ENCODE measurements around the gene KIFC1.
"Not testable (repeated sequence)": the region's sequence is repeated elsewhere in the genome, so short reads cannot be mapped to it uniquely, and the experiment has no call there.

KIFC1 gene

DNA sequence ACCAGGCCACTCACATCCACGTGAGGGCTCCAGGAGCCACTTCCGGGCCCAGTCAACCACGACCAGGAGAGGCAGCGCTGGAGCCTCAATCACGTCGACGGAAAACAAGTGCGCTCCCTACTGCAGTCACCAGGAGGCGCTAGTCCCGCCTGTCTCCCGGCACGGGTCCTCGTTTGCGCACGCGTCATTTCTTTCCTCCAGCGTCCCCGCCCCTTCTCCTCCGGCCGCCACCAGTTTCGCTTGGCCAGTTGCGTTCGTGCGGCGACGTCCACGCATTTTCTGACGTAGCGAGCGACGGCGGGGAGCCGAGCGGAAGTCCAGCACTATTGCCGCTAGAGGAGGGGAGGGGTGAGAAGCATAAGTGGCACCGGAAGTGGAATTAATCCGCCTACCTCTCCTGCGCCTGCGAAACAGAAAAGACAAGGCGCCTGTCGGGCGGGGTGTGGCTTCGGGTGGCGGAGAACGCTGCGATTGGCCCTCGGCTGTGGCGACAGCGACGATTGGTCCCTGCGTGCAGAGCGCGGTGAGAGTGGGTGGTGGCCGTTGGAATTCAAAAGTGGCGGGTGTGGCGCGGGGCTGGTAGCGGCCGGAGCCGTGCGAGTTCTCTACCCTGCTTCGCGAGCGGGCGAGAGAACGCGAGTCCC lies at the start of gene KIFC1:
TSS of gene KIFC1 (plus strand) at position 546 of the 644 bp plus-strand sequence. CDS start 163 bp downstream, outside the sequence.
- peak; percentile 99 to 100 for DNase-seq

- DNase-seq, result not testable (repeated sequence)
Observed at GRCh38 chr6:33343606-33343952, 48.0 kb upstream of the KIFC1 start.

- no peak for DNase-seq
Observed at GRCh38 chr6:33343953-33344611, 47.5 kb upstream of the KIFC1 start.

GRCh38 chr6:33344701-33345697 lies 46.6 kb upstream of the KIFC1 start:
- peak; percentile 73 to 80 for DNase-seq

- not testable (repeated sequence) for DNase-seq
Observed at GRCh38 chr6:33346972-33347371, 44.7 kb upstream of the KIFC1 start.

GRCh38 chr6:33347816-33348215 lies 43.8 kb upstream of the KIFC1 start:
- DNase-seq, result no peak

GRCh38 chr6:33355860-33356259 lies 35.8 kb upstream of the KIFC1 start:
- DNase-seq, result not testable (repeated sequence)

- DNase-seq, result no peak
Observed at GRCh38 chr6:33356295-33356694, 35.3 kb upstream of the KIFC1 start.

DNA sequence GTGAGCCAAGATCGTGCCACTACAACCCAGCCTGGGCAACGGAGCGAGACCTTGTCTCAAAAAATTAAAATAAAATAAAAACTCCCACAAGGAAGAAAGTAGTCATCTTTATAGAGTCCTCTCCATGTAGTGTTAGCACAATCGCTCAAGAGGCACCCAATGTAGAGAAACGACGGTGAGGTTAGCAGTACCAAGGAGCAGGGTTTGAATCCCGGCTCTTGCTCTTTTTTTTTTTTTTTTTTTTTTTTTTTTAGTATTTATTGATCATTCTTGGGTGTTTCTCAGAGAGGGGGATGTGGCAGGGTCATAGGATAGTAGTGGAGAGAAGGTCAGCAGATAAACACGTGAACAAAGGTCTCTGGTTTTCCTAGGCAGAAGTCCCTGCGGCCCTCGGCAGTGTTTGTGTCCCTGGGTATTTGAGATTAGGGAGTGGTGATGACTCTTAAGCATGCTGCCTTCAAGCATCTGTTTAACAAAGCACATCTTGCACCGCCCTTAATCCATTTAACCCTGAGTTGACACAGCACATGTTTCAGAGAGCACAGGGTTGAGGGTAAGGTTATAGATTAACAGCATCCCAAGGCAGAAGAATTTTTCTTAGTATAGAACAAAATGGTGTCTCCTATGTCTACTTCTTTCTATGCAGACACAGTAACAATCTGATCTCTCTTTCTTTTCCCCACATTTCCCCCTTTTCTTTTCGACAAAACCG lies 34.3 kb upstream of the KIFC1 start:
- not testable (repeated sequence) for DNase-seq

DNA sequence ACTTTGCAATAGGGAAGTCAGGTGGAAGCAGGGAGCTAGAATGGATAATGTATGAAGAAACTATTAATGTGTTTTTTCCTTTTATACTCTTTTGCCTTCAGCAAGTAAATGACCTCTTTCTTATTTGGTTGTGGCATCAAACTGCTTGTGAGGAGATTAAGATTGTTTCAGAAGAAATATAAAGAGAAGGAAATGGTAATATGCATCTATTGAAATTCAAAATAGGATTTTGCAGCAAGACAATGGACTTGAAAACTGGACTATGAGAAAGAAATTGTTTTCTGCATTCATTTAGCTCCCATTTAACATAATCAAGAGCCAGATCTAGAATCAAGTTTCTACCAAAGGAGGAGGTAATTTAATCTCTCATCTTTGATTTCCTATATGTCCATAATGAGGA lies 32.3 kb upstream of the KIFC1 start:
- no peak for DNase-seq

GRCh38 chr6:33363486-33363885 lies 28.1 kb upstream of the KIFC1 start:
- not testable (repeated sequence) for DNase-seq

DNA sequence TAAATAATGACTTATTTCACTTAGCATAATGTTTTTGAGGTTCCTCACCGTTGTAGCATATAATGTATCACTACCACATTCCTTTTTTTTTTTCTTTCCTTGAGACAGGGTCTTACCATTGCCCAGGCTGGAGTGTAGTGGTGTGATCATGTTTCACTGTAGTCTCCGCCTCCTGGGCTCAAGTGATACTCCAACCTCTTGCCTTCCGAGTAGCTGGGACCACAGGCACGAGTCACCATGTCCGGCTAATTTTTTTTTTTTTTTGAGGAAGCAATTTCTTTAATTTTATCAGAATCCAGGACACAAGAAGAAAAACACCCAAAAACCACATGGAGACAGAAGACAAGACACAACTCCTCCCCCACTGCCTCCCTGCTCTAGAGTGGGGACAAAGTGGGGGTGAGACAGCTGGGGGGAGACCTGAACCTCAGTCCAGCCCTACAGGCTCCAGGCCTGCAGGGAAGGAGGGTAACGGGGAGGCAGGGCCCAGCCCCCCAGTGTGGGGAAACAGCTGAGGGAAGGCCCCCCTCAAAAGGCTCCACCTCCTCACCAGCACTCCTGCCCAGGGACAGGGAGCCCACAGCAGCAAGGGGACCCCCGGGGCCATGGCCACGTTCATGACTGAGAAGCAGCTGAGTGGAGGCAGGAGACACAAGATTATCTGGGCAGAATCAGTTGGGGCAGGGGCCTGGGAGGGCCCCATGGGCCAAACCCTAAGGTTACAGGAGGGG lies 27.0 kb upstream of the KIFC1 start:
- DNase-seq, result not testable (repeated sequence)

GRCh38 chr6:33365206-33365971 lies 26.2 kb upstream of the KIFC1 start:
- DNase-seq, result not testable (repeated sequence)

DNA sequence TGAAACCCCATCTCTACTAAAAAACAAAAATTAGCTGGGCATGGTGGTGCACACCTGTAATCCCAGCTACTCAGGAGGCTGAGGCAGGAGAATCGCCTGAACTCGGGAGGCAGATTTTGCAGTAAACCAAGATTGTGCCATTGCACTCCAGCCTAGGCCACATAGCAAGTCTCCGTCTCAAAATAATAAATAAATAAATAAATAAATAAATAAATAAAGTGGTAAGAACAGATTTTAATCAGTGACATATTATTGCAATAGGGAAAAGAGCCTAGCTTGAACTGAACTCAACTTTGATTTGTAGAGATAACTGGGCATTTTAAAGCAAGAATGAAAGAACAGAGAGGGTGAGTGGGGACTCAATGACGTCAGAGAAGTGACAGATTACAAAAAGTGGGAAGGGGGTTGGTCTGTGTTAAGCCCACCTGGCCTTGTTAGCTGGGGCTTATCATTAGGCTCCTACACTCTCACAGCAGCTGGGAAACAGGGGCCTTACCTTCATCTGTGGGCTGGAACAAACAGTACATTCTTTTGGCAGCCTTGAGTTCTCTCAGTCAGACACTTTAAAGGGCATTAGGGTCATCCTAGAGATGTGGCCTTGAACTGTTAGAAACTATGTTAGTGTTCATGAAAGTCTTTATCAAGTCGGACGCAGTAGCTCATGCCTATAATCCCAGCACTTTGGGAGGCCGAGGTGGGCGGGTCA lies 24.5 kb upstream of the KIFC1 start:
- no peak for DNase-seq

DNA sequence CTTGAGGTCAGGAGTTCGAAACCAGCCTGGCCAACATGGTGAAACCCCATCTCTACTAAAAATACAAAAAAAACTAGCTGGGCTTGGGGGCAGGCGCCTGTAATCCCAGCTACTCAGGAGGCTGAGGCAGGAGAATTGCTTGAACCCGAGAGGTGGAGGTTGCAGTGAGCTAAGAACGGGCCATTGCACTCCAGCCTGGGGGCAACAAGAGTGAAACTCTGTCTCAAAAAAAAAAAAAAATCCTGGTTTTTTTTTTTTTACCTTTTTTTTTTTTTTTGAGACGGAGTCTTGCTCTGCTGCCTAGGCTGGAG lies 24.0 kb upstream of the KIFC1 start:
- not testable (repeated sequence) for DNase-seq

DNA sequence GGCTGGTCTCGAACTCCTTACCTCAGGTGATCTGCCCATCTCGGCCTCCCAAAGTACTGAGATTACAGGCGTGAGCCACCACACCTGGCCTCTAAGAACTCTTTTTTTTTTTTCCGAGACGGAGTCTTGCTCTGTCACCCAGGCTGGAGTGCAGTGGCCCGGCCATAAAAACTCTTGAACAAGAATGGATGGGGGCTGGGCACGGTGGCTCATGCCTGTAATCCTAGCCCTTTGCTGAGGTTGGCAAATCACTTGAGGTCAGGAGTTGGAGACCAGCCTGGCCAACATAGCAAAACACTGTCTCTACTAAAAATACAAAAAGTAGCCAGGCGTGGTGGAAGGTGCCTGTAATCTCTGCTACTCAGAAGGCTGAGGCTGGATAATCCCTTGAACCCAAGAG lies 19.7 kb upstream of the KIFC1 start:
- DNase-seq, result not testable (repeated sequence)

DNA sequence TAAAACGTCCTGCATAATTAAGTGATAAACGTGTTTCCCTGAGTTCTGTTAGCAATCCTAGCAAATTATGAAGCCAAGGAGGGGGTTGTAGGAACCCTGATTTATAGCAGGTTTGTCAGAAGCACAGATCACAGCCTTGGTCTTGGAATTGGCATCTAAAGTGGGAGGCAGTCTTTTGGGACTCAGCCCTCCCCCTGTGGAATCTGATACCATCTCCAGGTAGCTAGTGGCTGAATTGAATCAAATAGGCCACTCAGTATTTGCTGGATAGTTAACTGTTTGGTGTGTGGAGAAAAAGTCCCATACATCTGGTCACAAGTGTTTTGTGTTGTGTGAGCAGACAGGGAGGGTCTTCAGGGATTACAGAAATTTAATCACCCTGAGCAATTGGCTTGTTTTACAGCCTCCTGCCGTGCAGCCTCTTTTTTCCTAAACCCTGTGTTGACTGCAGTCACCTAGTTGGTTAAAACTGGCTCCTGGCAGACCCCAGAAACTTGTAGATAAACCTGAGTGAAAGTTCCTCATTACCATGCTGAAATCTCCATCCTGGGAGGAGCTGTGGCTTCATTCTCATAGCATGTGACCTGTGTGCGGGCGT lies 19.0 kb upstream of the KIFC1 start:
- DNase-seq, result no peak

DNA sequence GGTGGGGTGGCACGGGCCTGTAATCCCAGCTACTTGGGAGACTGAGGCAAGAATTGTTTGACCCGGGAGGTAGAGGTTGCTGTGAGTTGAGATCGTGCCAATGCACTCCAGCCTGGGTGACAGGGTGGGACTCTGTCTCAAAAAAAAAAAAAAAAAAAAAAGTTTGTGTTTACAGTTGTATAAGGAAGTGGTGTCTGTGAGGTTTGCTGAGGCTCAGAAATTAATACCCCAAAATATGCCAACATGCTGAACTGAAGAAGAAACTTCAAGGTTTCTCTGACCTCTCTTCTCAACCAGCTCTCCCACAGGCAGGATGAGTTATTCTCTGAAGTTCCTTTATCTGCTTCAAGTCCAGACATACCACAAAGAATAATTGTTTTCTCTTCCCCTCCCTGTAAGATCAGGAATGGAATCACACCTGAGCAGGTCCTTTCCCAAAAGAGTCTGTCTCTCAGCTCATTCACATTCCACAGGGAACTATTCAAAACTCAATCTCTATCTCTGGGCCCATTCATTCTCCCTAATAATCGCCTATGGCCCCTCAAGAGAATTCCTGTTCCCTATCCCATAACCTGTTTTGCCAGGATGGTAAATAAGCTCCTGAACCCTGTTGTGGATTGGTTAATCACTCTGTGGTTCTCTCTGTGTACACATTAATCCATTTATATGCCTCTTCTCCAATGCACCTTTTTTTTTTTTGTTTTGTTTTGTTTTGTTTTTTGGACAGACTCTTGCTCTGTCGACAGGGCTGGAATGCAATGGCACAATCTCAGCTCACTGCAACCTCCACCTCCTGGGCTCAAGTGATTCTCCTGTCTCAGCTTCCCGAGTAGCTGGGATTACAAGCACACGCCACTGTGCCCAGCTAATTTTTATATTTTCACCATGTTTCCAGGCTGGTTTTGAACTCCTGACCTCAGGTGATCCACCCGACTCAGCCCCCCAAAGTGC lies 17.4 kb upstream of the KIFC1 start:
- DNase-seq, result no peak

DNA sequence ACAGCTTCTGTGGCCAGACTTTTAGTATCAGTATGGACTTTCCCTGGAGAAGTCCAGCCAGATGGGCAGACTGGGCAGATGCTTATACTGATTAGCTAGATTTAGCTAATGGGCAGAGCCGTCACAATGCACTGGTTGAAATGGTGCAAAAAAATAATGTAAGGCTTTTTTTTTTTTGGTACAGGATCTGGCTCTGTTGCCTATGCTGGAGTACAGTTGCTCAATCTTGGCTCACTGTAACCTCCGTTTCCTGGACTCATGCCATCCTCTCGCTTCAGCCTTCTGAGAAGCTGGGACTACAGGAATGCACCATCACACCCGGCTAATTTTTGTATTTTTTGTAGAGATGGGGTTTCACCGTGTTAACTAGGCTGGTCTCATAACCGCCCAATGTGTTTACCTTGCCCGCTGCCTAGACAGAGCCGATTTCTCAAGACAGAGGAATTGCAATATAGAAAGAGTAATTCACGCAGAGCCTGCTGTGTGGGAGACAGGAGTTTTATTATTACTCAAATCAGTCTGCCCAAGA lies 16.4 kb upstream of the KIFC1 start:
- no peak for DNase-seq
